ENCODE results near the gene PRR7. TPM values are rescaled to one million over a fixed set of nuclear protein-coding genes. Genes with fewer than 3 reads are reported as not detected.
A peak's percentile ranks its signal among the peaks of the same experiment; 100 is the strongest.

Gene PRR7
- total RNA-seq, 1 donor from 2014 or later: 8.8 TPM

- H3K27ac Mint-ChIP-seq: peak overlapping the region; percentile 77
- TF ChIP-seq, protein P1, sequence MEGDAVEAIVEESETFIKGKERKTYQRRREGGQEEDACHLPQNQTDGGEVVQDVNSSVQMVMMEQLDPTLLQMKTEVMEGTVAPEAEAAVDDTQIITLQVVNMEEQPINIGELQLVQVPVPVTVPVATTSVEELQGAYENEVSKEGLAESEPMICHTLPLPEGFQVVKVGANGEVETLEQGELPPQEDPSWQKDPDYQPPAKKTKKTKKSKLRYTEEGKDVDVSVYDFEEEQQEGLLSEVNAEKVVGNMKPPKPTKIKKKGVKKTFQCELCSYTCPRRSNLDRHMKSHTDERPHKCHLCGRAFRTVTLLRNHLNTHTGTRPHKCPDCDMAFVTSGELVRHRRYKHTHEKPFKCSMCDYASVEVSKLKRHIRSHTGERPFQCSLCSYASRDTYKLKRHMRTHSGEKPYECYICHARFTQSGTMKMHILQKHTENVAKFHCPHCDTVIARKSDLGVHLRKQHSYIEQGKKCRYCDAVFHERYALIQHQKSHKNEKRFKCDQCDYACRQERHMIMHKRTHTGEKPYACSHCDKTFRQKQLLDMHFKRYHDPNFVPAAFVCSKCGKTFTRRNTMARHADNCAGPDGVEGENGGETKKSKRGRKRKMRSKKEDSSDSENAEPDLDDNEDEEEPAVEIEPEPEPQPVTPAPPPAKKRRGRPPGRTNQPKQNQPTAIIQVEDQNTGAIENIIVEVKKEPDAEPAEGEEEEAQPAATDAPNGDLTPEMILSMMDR (conservative IDR thresholded peaks at IDR 0.05): no peak
- H3K36me3 Mint-ChIP-seq: no peaks in the 10 kb centered on the region
- H3K4me3 Mint-ChIP-seq: peak overlapping the region; percentile 79
- H3K4me1 Mint-ChIP-seq (ENCODE audit: unreplicated experiment): peaks cover 27% of the 10 kb centered on the region
- DNase-seq (ENCODE audit: extremely low spot score, unreplicated experiment): no peak
- no peaks in the 10 kb centered on the region for H3K9me3 Mint-ChIP-seq
- H3K27me3 Mint-ChIP-seq: no peaks in the 10 kb centered on the region
Measured at GRCh38 chr5:177475563-177476427, 29.2 kb downstream of the PRR7 start.

DNA sequence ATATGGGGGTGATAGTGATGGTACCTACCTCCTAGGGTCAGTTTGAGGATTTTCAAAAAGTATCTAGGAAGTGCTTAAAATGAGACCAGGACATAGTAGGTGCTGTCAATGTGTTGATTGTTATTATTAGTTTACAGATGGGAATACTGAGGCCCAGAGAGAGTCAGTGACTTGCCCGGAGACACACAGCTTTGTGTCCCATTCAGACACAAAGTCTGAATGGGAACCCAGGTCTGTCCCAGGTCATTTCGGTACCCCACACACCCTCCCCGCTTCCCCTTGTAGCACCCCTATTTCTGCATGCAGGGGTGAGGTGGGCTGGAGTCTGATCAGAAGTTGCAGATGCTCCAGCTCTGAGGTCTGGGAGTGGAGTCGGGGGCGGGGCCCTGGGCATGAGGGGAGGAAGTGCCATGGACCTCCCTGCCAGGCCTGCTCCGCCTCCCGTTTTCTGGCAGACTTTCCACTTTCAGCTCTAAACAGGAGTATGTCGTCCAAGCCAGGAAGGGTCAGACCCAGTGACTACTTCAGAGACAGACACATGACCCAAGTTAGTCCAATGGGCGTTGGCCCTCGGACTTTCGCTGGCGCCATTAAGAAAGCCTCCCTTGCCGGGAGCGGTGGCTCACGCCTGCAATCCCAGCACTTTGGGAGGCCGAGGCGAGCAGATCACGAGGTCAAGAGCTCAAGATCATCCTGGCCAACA is 30.1 kb downstream of the PRR7 start:
- Mint-ChIP-seq H3K4me1 (ENCODE audit: unreplicated experiment) (peaks cover 27% of the 10 kb centered on the region), H3K4me3 (no peak overlapping the region), H3K36me3 (no peaks in the 10 kb centered on the region), H3K9me3 (no peaks in the 10 kb centered on the region), H3K27ac (peak overlapping the region; percentile 40), H3K27me3 (no peaks in the 10 kb centered on the region)
- TF ChIP-seq, protein P1 (conservative IDR thresholded peaks at IDR 0.05): no peak
- DNase-seq (ENCODE audit: extremely low spot score, unreplicated experiment): no peak

GRCh38 chr5:177477701-177478477 is 31.3 kb downstream of the PRR7 start:
- H3K9me3 Mint-ChIP-seq: no peaks in the 10 kb centered on the region
- no peaks in the 10 kb centered on the region for H3K27me3 Mint-ChIP-seq
- no peaks in the 10 kb centered on the region for H3K36me3 Mint-ChIP-seq
- TF ChIP-seq, protein P1 (conservative IDR thresholded peaks at IDR 0.05): no peak
- H3K4me1 Mint-ChIP-seq (ENCODE audit: unreplicated experiment): peaks cover 27% of the 10 kb centered on the region
- H3K27ac Mint-ChIP-seq: peak overlapping the region; percentile 26
- DNase-seq (ENCODE audit: extremely low spot score, unreplicated experiment): no peak
- H3K4me3 Mint-ChIP-seq: no peak overlapping the region

DNA sequence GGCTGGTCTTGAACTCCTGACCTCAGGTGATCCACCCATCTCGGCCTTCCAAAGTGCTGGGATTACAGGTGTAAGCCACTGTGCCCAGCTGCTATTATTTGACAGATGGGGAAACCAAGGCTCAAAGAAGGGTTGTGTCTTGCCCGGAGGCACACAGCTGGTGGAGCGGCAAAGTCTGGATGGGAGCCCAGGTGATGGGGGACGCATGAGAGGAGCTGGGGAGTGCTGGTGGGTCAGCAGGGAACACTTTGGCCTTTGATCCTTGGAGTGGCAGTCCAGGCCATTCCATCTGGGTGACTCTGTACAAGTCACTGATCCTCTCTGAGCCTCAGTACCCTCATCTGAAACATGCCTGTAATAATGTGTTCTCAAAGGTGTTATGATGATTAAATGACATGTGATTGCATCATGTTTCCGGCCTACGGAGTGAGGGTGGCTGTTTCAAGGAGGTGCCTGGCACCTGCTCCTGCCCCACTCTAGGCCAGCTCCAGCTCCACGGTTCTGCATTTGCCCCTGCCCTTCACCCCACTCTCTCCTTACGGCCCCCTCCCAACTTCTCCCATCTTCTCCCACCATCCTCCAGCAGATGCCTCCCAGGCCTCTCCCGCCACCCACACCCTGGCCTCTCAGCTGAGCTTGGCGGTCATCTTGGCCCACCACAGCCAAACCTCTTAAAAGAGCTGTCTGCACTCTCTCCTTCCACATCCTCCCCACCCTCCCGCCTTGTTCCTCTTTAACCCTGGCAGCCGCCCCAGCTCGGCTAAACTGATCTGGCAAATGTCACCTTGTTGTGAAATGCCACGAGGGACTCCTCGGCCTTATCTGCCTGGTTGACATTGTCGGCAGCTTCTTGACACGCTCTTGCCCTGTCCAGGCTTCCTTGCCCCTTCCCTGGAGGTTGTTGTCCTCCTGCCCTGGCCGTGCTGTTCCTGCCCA is 32.4 kb downstream of the PRR7 start:
- TF ChIP-seq, protein P1 (conservative IDR thresholded peaks at IDR 0.05): no peak
- no peaks in the 10 kb centered on the region for H3K9me3 Mint-ChIP-seq
- DNase-seq (ENCODE audit: extremely low spot score, unreplicated experiment): no peak
- H3K27me3 Mint-ChIP-seq: no peaks in the 10 kb centered on the region
- no peaks in the 10 kb centered on the region for H3K36me3 Mint-ChIP-seq
- peaks cover 25% of the 10 kb centered on the region for H3K4me1 Mint-ChIP-seq (ENCODE audit: unreplicated experiment)
- peak overlapping the region; percentile 2 for H3K27ac Mint-ChIP-seq
- H3K4me3 Mint-ChIP-seq: peak overlapping the region; percentile 22

Measured in type B pancreatic cell (in vitro differentiated cells).